ENCODE results near the gene PAWR.

- TF ChIP-seq POLR2A (IDR thresholded peaks at IDR 0.05; ENCODE audit: low read depth, low read length) = no peak
- no peak for TF ChIP-seq POLR2AphosphoS5 (IDR thresholded peaks at IDR 0.05; ENCODE audit: low read depth, low read length)
These were observed 123.6 kb downstream of the PAWR start for GRCh38 chr12:79567175-79567563.
